ENCODE measurements around the gene PDCD11.

Gene PDCD11

DNA sequence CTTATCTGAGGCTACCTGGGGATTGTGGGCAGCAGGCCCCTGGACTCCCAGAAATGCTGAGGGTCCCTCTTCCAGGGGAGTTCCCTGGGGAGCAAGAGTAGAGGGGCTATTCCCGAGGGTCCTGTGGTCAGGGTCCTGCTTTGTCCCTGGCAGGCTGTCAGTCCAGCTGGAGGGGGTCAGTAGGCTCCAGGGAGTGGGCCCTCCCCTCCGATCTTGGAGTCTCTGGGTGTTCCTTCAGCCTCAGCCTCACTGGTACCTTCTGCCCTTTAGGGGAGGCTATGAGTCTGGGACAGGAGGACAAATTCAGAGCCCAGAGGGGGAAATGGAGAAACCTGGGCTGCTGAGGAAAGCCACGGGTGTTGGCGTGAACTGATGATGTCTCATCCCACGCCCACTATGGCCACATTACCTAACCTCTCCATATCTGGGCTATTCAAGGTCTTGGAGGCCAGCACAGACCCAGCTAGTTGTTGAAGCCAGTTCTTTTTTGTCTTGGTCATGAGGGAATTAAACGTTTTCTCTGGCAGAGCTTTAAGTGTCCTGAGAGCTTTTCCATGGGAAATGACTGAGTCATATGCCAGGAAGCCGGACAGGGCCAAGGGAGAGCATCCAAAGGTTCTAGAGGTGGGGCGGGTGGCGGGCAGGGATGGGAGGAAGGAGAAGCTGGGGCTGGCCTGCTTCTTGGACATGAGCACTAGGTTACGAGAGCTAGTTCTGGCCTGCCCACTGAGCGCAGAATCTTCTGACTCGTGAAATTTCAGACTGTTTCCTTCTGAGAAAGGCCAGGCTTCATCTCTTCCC, 49.5 kb downstream of the PDCD11 start:
- H3K9me2 ChIP-seq (replicated peaks; ENCODE audit: control insufficient read depth, low read length), result no peaks in the 10 kb centered on the region
- H3K79me2 ChIP-seq (ENCODE audit: control insufficient read depth, low read length), result no peaks in the 10 kb centered on the region
- peaks cover 83% of the 10 kb centered on the region for H3K36me3 ChIP-seq (ENCODE audit: control insufficient read depth, low read length)
- no peaks in the 10 kb centered on the region for H3F3A ChIP-seq (ENCODE audit: control insufficient read depth, insufficient read depth)
- no peak overlapping the region for H3K4me2 ChIP-seq (ENCODE audit: low read length)
- no peaks in the 10 kb centered on the region for H3K9me3 ChIP-seq (ENCODE audit: control insufficient read depth, insufficient read depth, low read length)
- no peak overlapping the region for H3K27ac ChIP-seq (ENCODE audit: low read depth, low read length)
- H3K4me3 ChIP-seq (ENCODE audit: low read length), result no peak overlapping the region
- H3K4me1 ChIP-seq (ENCODE audit: control insufficient read depth, low read length), result no peaks in the 10 kb centered on the region
- TF ChIP-seq, protein P1, sequence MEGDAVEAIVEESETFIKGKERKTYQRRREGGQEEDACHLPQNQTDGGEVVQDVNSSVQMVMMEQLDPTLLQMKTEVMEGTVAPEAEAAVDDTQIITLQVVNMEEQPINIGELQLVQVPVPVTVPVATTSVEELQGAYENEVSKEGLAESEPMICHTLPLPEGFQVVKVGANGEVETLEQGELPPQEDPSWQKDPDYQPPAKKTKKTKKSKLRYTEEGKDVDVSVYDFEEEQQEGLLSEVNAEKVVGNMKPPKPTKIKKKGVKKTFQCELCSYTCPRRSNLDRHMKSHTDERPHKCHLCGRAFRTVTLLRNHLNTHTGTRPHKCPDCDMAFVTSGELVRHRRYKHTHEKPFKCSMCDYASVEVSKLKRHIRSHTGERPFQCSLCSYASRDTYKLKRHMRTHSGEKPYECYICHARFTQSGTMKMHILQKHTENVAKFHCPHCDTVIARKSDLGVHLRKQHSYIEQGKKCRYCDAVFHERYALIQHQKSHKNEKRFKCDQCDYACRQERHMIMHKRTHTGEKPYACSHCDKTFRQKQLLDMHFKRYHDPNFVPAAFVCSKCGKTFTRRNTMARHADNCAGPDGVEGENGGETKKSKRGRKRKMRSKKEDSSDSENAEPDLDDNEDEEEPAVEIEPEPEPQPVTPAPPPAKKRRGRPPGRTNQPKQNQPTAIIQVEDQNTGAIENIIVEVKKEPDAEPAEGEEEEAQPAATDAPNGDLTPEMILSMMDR (IDR thresholded peaks at IDR 0.05; ENCODE audit: low read depth, low read length, poor library complexity, severe bottlenecking), result no peak
- TF ChIP-seq EZH2phosphoT487 (IDR thresholded peaks at IDR 0.05; ENCODE audit: borderline replicate concordance, low read length), result no peak
- H4K20me1 ChIP-seq (ENCODE audit: control insufficient read depth, insufficient read depth, low read depth, low read length), result no peaks in the 10 kb centered on the region
- H3K27me3 ChIP-seq (ENCODE audit: control insufficient read depth, low read length), result no peaks in the 10 kb centered on the region

DNA sequence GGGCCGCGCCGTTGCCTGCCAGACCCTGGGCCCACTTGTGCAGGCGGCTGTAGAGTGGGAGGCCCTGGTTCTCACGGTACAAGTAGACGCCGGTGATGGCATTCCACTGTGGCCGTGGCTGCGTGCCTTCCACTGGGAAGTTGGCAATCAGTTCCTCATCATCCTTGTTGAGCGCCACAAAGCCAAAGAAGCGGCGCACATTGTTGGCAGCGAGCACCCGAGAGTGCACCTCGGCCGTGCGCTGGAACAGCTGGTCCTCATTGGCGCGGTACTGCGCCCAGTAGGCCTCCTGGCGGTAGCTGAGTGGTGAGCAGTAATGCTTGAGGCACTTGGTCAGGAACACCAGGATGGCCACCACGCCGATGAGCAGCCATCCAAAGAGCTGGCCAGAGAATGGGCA, 50.8 kb downstream of the PDCD11 start:
- H3K36me3 ChIP-seq (ENCODE audit: control insufficient read depth, low read length), result peaks cover 73% of the 10 kb centered on the region
- no peak overlapping the region for H3K4me3 ChIP-seq (ENCODE audit: low read length)
- no peak overlapping the region for H3K4me2 ChIP-seq (ENCODE audit: low read length)
- H3K79me2 ChIP-seq (ENCODE audit: control insufficient read depth, low read length), result no peaks in the 10 kb centered on the region
- TF ChIP-seq EZH2phosphoT487 (IDR thresholded peaks at IDR 0.05; ENCODE audit: borderline replicate concordance, low read length), result no peak
- TF ChIP-seq, protein P1 (IDR thresholded peaks at IDR 0.05; ENCODE audit: low read depth, low read length, poor library complexity, severe bottlenecking), result no peak
- H3F3A ChIP-seq (ENCODE audit: control insufficient read depth, insufficient read depth), result no peaks in the 10 kb centered on the region
- H3K27ac ChIP-seq (ENCODE audit: low read depth, low read length), result no peak overlapping the region
- no peaks in the 10 kb centered on the region for H3K9me2 ChIP-seq (replicated peaks; ENCODE audit: control insufficient read depth, low read length)
- no peaks in the 10 kb centered on the region for H4K20me1 ChIP-seq (ENCODE audit: control insufficient read depth, insufficient read depth, low read depth, low read length)
- H3K9me3 ChIP-seq (ENCODE audit: control insufficient read depth, insufficient read depth, low read length), result no peaks in the 10 kb centered on the region
- peaks cover 7% of the 10 kb centered on the region; the same call in 1 of the 2 replicates for H3K4me1 ChIP-seq (ENCODE audit: control insufficient read depth, low read length)
- no peaks in the 10 kb centered on the region for H3K27me3 ChIP-seq (ENCODE audit: control insufficient read depth, low read length)

GRCh38 chr10:103448746-103449145, 52.3 kb downstream of the PDCD11 start:
- peaks cover 12% of the 10 kb centered on the region; the same call in 1 of the 2 replicates for H3K4me1 ChIP-seq (ENCODE audit: control insufficient read depth, low read length)
- no peaks in the 10 kb centered on the region for H3K79me2 ChIP-seq (ENCODE audit: control insufficient read depth, low read length)
- H3K36me3 ChIP-seq (ENCODE audit: control insufficient read depth, low read length), result peaks cover 58% of the 10 kb centered on the region
- no peaks in the 10 kb centered on the region for H3K9me3 ChIP-seq (ENCODE audit: control insufficient read depth, insufficient read depth, low read length)
- no peaks in the 10 kb centered on the region for H4K20me1 ChIP-seq (ENCODE audit: control insufficient read depth, insufficient read depth, low read depth, low read length)
- H3K27ac ChIP-seq (ENCODE audit: low read depth, low read length), result no peak overlapping the region
- TF ChIP-seq EZH2phosphoT487 (IDR thresholded peaks at IDR 0.05; ENCODE audit: borderline replicate concordance, low read length), result no peak
- TF ChIP-seq, protein P1 (IDR thresholded peaks at IDR 0.05; ENCODE audit: low read depth, low read length, poor library complexity, severe bottlenecking), result no peak
- H3K4me2 ChIP-seq (ENCODE audit: low read length), result no peak overlapping the region
- H3F3A ChIP-seq (ENCODE audit: control insufficient read depth, insufficient read depth), result peaks cover 3% of the 10 kb centered on the region; the same call in 1 of the 2 replicates
- H3K27me3 ChIP-seq (ENCODE audit: control insufficient read depth, low read length), result no peaks in the 10 kb centered on the region
- no peak overlapping the region for H3K4me3 ChIP-seq (ENCODE audit: low read length)
- no peaks in the 10 kb centered on the region for H3K9me2 ChIP-seq (replicated peaks; ENCODE audit: control insufficient read depth, low read length)

Measured in DOHH2 (cell line).